K562 (cell line): ENCODE results near the gene YJU2. TPM values are rescaled to one million over a fixed set of nuclear protein-coding genes. Genes with fewer than 3 reads are reported as not detected.

Experiments
- ATAC-seq: fragments of 200-7000 bp; cut with Tn5 transposase; 3 replicates; pipeline ENCODE4 v1.9.1; 2020; ENCODE audit warnings: moderate library complexity
- BruUV-seq: library from RNA; stranded (reverse); fragments of 400-500 nt; replicated peaks from 2 replicates; lab custom pipeline; 2021; lab: Mats Ljungman, UMichigan
- CTCF ChIA-PET: fragments of 300-600 bp; formaldehyde crosslinking; extraction: SDS; loops from one replicate; lab custom pipeline; 2021; ENCODE audit warnings: low intra/inter-chr PET ratio; lab: Yijun Ruan, JAX
- POLR2A ChIA-PET: fragments of 300-600, 350-650 bp; sonication (Branson Sonifier 250); formaldehyde crosslinking; extraction: SDS; loops from one replicate; lab custom pipeline; 2021; ENCODE audit warnings: antibody characterized with exemption, inconsistent platforms; lab: Yijun Ruan, JAX
- DNase-seq, 4 experiments: peaks; one replicate each; pipeline versions ENCODE4 v3.0.0 to v3.0.0-alpha.2; 2011 to 2018; ENCODE audit warnings: low spot score in 3 of 4, mixed read lengths in 3 of 4; ENCODE audit errors: extremely low read depth in 1 of 4
- FAIRE-seq: peaks from 2 replicates; lab custom pipeline; 2011; peaks lifted over from hg19 to GRCh38; lab: Jason Lieb, UNC
- H2AFZ ChIP-seq: 2 replicates; pipeline ENCODE4 v1.6.0; 2011; ENCODE audit warnings: low read depth, low read length, control low read depth, inconsistent platforms
- H3K27ac ChIP-seq: fragments of 200-600 bp; 3 replicates; pipeline ENCODE4 v1.8.0; 2011; ENCODE audit warnings: low read depth, mild to moderate bottlenecking, control low read depth, inconsistent platforms, low read length, moderate library complexity, mixed read lengths; ENCODE audit errors: extremely low read depth
- H3K27me3 ChIP-seq, 2 experiments: fragments of 300-600 bp in 1 of 2; 2 replicates in 1 of 2; 3 replicates in 1 of 2; pipeline versions ENCODE4 v1.6.0 to v1.8.0; 2011; ENCODE audit warnings: inconsistent platforms in 2 of 2, low read length in 2 of 2, mild to moderate bottlenecking in 1 of 2, mixed read lengths in 1 of 2, moderate library complexity in 1 of 2; ENCODE audit not compliant: control insufficient read depth in 2 of 2, insufficient read depth in 2 of 2
- H3K36me3 ChIP-seq: fragments of 300-600 bp; 3 replicates; pipeline ENCODE4 v1.8.0; 2011; ENCODE audit warnings: mild to moderate bottlenecking, low read length, inconsistent platforms; ENCODE audit not compliant: control insufficient read depth, insufficient read depth
- H3K4me1 ChIP-seq, 2 experiments: fragments of 200-600 bp in 1 of 2; replicated peaks in 1 of 2; 2 replicates in 1 of 2; 3 replicates in 1 of 2; pipeline versions ENCODE4 v1.5.1 to v1.8.0; 2011; ENCODE audit warnings: inconsistent platforms in 2 of 2, low read length in 2 of 2, mild to moderate bottlenecking in 1 of 2, mixed read lengths in 1 of 2, moderate library complexity in 1 of 2; ENCODE audit not compliant: control insufficient read depth in 2 of 2, insufficient read depth in 2 of 2
- H3K4me2 ChIP-seq: 2 replicates; pipeline ENCODE4 v1.6.1; 2011; ENCODE audit warnings: low read length, control low read depth, inconsistent platforms, mixed read lengths; ENCODE audit not compliant: insufficient read depth
- H3K4me3 ChIP-seq: fragments of 200-600 bp; sonication (generic), shearing (Covaris generic); 2 replicates; pipeline ENCODE4 v1.5.1; 2016; ENCODE audit warnings: control low read depth, inconsistent platforms
- H3K79me2 ChIP-seq: fragments of 200-600 bp; 3 replicates; pipeline ENCODE4 v1.8.0; 2011; ENCODE audit warnings: low read length, inconsistent platforms; ENCODE audit not compliant: control insufficient read depth, insufficient read depth
- H3K9ac ChIP-seq, 2 experiments: 2 replicates each; pipeline versions ENCODE4 v1.6.0 to v1.6.1; 2011; ENCODE audit warnings: low read depth in 2 of 2, low read length in 2 of 2, control low read depth in 1 of 2, inconsistent platforms in 1 of 2, mild to moderate bottlenecking in 1 of 2, mixed read lengths in 1 of 2; ENCODE audit not compliant: insufficient read depth in 1 of 2
- H3K9me1 ChIP-seq: one replicate; pipeline ENCODE4 v1.6.0; 2011; ENCODE audit warnings: inconsistent platforms, mild to moderate bottlenecking, low read length, moderate library complexity; ENCODE audit not compliant: control insufficient read depth, insufficient read depth
- H3K9me3 ChIP-seq: replicated peaks from 2 replicates; pipeline ENCODE4 v1.5.1; 2011; ENCODE audit warnings: low read depth, low read length, inconsistent platforms; ENCODE audit not compliant: control insufficient read depth, insufficient read depth
- H4K20me1 ChIP-seq: replicated peaks from 2 replicates; pipeline ENCODE4 v1.6.1; 2011; ENCODE audit warnings: low read length, inconsistent platforms, mixed read lengths; ENCODE audit not compliant: control insufficient read depth, insufficient read depth
- CBFA2T2 ChIP-seq: fragments of 450-650 bp; conservative IDR thresholded peaks from 2 replicates; pipeline ENCODE4 v1.6.1; 2017; ENCODE audit warnings: mild to moderate bottlenecking
- CBX3 ChIP-seq, 2 experiments: IDR thresholded peaks; 1 replicate in 1 of 2; 2 replicates in 1 of 2; pipeline ENCODE4 v1.6.1; 2012; ENCODE audit warnings: inconsistent platforms in 2 of 2, low read length in 2 of 2, borderline replicate concordance in 1 of 2, control low read depth in 1 of 2
- ELK1 ChIP-seq: sonication (generic); formaldehyde crosslinking; IDR thresholded peaks from 2 replicates; pipeline ENCODE4 v1.8.1; 2022; ENCODE audit warnings: missing genetic modification reagents
- MAFF ChIP-seq: IDR thresholded peaks from 2 replicates; pipeline ENCODE4 v1.6.1; 2012; ENCODE audit warnings: low read length, improper control_type of control experiment
- NFYB ChIP-seq: IDR thresholded peaks from 2 replicates; pipeline ENCODE4 v1.6.1; 2011; ENCODE audit warnings: mild to moderate bottlenecking, moderate library complexity; ENCODE audit not compliant: insufficient read length; ENCODE audit errors: extremely low read depth
- NONO ChIP-seq, 2 experiments: fragments of 200-400 bp in 1 of 2; fragments of 450-650 bp in 1 of 2; formaldehyde crosslinking in 1 of 2; IDR thresholded peaks; 2 replicates each; pipeline ENCODE4 v1.6.1; 2017; ENCODE audit warnings: low read depth in 2 of 2, mild to moderate bottlenecking in 2 of 2, moderate library complexity in 2 of 2, low read length in 1 of 2
- NR2C1 ChIP-seq, 2 experiments: fragments of 450-650 bp; IDR thresholded peaks; 2 replicates each; pipeline ENCODE4 v1.6.1; 2017; ENCODE audit warnings: mild to moderate bottlenecking in 2 of 2, antibody characterized with exemption in 1 of 2, inconsistent platforms in 1 of 2, missing compliant biosample characterization in 1 of 2, missing genetic modification characterization in 1 of 2
- PTBP1 ChIP-seq: fragments of 200-400 bp; formaldehyde crosslinking; IDR thresholded peaks from 2 replicates; pipeline ENCODE4 v1.6.1; 2017; ENCODE audit warnings: low read depth, low read length
- RAD21 ChIP-seq, 2 experiments: fragments of 250-450 bp in 1 of 2; fragments of 450-650 bp in 1 of 2; sonication (Bioruptor Pico) in 1 of 2; formaldehyde crosslinking in 1 of 2; IDR thresholded peaks in 1 of 2; conservative IDR thresholded peaks in 1 of 2; 2 replicates each; pipeline versions ENCODE4 v1.4.0 to v1.8.0; 2020 to 2022; ENCODE audit warnings: mild to moderate bottlenecking in 2 of 2, moderate library complexity in 1 of 2
- RBM14 ChIP-seq: fragments of 200-400 bp; formaldehyde crosslinking; IDR thresholded peaks from 2 replicates; pipeline ENCODE4 v1.6.1; 2018; ENCODE audit warnings: low read depth, mild to moderate bottlenecking, low read length, moderate library complexity, borderline replicate concordance; ENCODE audit not compliant: insufficient read depth
- RBM17 ChIP-seq: fragments of 200-400 bp; formaldehyde crosslinking; IDR thresholded peaks from 2 replicates; pipeline ENCODE4 v1.6.1; 2017; ENCODE audit warnings: low read depth, mild to moderate bottlenecking, low read length, borderline replicate concordance
- TARDBP ChIP-seq: fragments of 450-650 bp; IDR thresholded peaks from 2 replicates; pipeline ENCODE4 v1.6.1; 2016
- TRIM25 ChIP-seq: fragments of 450-650 bp; IDR thresholded peaks from 2 replicates; pipeline ENCODE4 v1.7.0; 2016; ENCODE audit warnings: borderline replicate concordance
- ZBTB2 ChIP-seq: fragments of 450-650 bp; IDR thresholded peaks from 2 replicates; pipeline ENCODE4 v1.6.1; 2016; ENCODE audit warnings: antibody characterized with exemption
- ZKSCAN1 ChIP-seq: fragments of 150-350 bp; IDR thresholded peaks from 2 replicates; pipeline ENCODE4 v1.6.1; 2016; ENCODE audit warnings: low read depth, low read length
- ZNF184 ChIP-seq: sonication (generic); formaldehyde crosslinking; IDR thresholded peaks from 2 replicates; pipeline ENCODE4 v1.5.0; 2020; ENCODE audit warnings: missing genetic modification reagents
- WGBS: fragments of 100-300 bp; shearing (Covaris generic); methylation state at CpG from one replicate; pipeline ENCODE4 v1.1.6; 2016; ENCODE audit warnings: low coverage, mixed read lengths; ENCODE audit not compliant: insufficient coverage; ENCODE audit errors: missing lambda C conversion rate; 5-methylcytosine and 5-hydroxymethylcytosine counted together
- in situ Hi-C: fragments of 300-500 bp; cut with MboI; formaldehyde crosslinking; loops from 4 replicates; pipeline ENCODE4 v1.15.0; 2018; ENCODE audit warnings: inconsistent platforms, mixed read lengths
- intact Hi-C: fragments of 100-400 bp; cut with micrococcal nuclease; formaldehyde crosslinking; loops from 2 replicates; pipeline ENCODE4 v1.14.2; 2022
- polyA plus RNA-seq, 8 experiments: library from polyadenylated mRNA; depleted of rRNA in 4 of 8; stranded (reverse) in 5 of 8; unstranded in 3 of 8; fragments of >200 nt; fragmentation: Nextera tagmentation in 2 of 8; fragmentation: Illumina TruSeq in 1 of 8; extraction: Ambion mirVana in 2 of 8; extraction: Trizol in 1 of 8; gene quantifications; 2 replicates each; pipeline versions ENCODE4 v1.2.1 to v1.2.3, GENCODE V29; 2011 to 2014; ENCODE audit warnings: inconsistent platforms in 1 of 8, missing spikeins in 1 of 8
- total RNA-seq, 7 experiments: library from RNA; depleted of rRNA in 6 of 7; stranded (reverse); fragments of >200 nt in 6 of 7; fragmentation: Illumina TruSeq in 2 of 7; extraction: Trizol in 2 of 7; gene quantifications; 2 replicates each; pipeline versions ENCODE4 v1.2.1 to v1.2.3, GENCODE V29; 2011 to 2021; ENCODE audit warnings: low replicate concordance in 1 of 7

The YJU2 gene
- total and polyA plus RNA-seq, 9 of the 15 experiments (the other 6 are each of a cell fraction or from before 2014, with no cell fraction given), result 0.41 to 34.9 (median 19.3) TPM

GRCh38 chr19:4233282-4233853 is 13.5 kb upstream of the YJU2 start:
- peak; percentile 86 for ATAC-seq
- TF ChIP-seq NR2C1 (IDR thresholded peaks at IDR 0.05) (0 out of 2 replicates have a peak, but pooled peaks have one; percentile 23), NR2C1 (tag; IDR thresholded peaks at IDR 0.05) (no peak), ZKSCAN1 (peak; percentile 71; the same call in 1 of the 2 replicates), CBX3 (IDR thresholded peaks at IDR 0.05; ENCODE audit: borderline replicate concordance in 1 of 2, low read length in 2 of 2) (peak in 1 of 2 experiments; percentile 95; a peak in 2 of 3 replicates), ZBTB2 (peak; percentile 37; the same call in 1 of the 2 replicates), CBFA2T2 (no peak; the same call in none of the 2 replicates), NONO (IDR thresholded peaks at IDR 0.05; ENCODE audit: low read depth in 2 of 2, low read length in 1 of 2) (no peak), PTBP1 (peak; percentile 99), MAFF (no peak), TARDBP (no peak), RAD21 (CRISPR knock-in tag; conservative IDR thresholded peaks at IDR 0.05 in 1 of 2, IDR thresholded peaks at IDR 0.05 in 1 of 2) (peak in 1 of 2 experiments; percentile 62; a peak in 2 of 4 replicates), TRIM25 (no peak), RBM14 (no peak), NFYB (no peak), ELK1 (CRISPR knock-in tag) (no peak), RBM17 (no peak), ZNF184 (CRISPR knock-in tag) (no peak)

More at GRCh38 chr19:4233282-4233853, 13.5 kb upstream of the YJU2 start:
- Histone ChIP-seq H2AFZ (peak overlapping the region; percentile 75), H3K9ac (peak overlapping the region in 1 of 2 experiments; percentile 83; a peak in 2 of 4 replicates), H4K20me1 (0 out of 2 replicates have a peak, but pooled peaks cover 5% of the 10 kb centered on the region), H3K9me1 (no peaks in the 10 kb centered on the region), H3K27ac (no peak overlapping the region), H3K9me3 (no peaks in the 10 kb centered on the region), H3K4me1 (peaks cover 5 to 32% of the 10 kb centered on the region in 2 experiments; a peak in 4 of 5 replicates), H3K27me3 (peaks cover 12 to 27% of the 10 kb centered on the region in 2 experiments; a peak in 3 of 5 replicates), H3K4me3 (0 out of 2 replicates have a peak overlapping the region, but pooled peaks have one; percentile 1), H3K36me3 (no peaks in the 10 kb centered on the region), H3K79me2 (no peaks in the 10 kb centered on the region), H3K4me2 (peak overlapping the region; percentile 44; the same call in 1 of the 2 replicates)
- FAIRE-seq, result peak; percentile 56
- no TSS peak for BruUV-seq
- POLR2A ChIA-PET, result interaction anchor here (0.7 to 3.0 kb wide), 3 partner anchors 13 to 798 kb away, joined by 3 to 13 read pairs (median 8); partner anchors contain the start of gene YJU2
- in situ Hi-C loops (no loop called here), intact Hi-C loops (no loop called here)
- peak; percentile 65 to 82 (median 76) for DNase-seq
- CTCF ChIA-PET, result interaction anchor here (0.6 to 0.7 kb wide), 3 partner anchors 71 to 274 kb away, joined by 3 read pairs; no protein-coding TSS in a partner anchor
- 2% methylated on average over 10 of the region's 11 CpGs for WGBS
